T-cell (primary cell): ENCODE data around the gene CD2. TPM values are rescaled to one million over a fixed set of nuclear protein-coding genes. Genes with fewer than 3 reads are reported as not detected.

Source experiments
- ATAC-seq, 4 experiments: fragments of 200-7000 bp in 3 of 4; fragments of 150-1000 bp in 1 of 4; cut with Tn5 transposase; replicated peaks in 1 of 4; 1 replicate in 3 of 4; 2 replicates in 1 of 4; pipeline ENCODE4 v1.10.0; 2021; ENCODE audit warnings: moderate library complexity in 3 of 4, mild to moderate bottlenecking in 2 of 4, moderate number of reproducible peaks in 1 of 4
- CTCF ChIA-PET, 2 donors: fragments of 300-600 bp; sonication (Branson Sonifier 250); formaldehyde crosslinking; loops; one replicate each; lab custom pipeline; 2022; ENCODE audit warnings: antibody characterized with exemption in 2 of 2; lab: Charles Lee
- POLR2A ChIA-PET, 2 donors: fragments of 300-600 bp; sonication (Branson Sonifier 250); formaldehyde crosslinking; loops; one replicate each; lab custom pipeline; 2022; ENCODE audit warnings: antibody characterized with exemption in 2 of 2; lab: Charles Lee
- DNase-seq, 35 experiments: peaks; one replicate each; pipeline versions ENCODE4 v3.0.0 to v3.0.0-alpha.2; 2013 to 2023
- H3K27ac ChIP-seq: one replicate; pipeline ENCODE4 v1.5.1; 2013; ENCODE audit warnings: low read length
- H3K27me3 ChIP-seq, 2 experiments: replicated peaks in 1 of 2; 1 replicate in 1 of 2; 2 replicates in 1 of 2; pipeline versions ENCODE4 v1.6.1 to v1.7.0; 2013; ENCODE audit warnings: low read length in 1 of 2, mixed read lengths in 1 of 2; ENCODE audit not compliant: control insufficient read depth in 2 of 2, insufficient read depth in 2 of 2; ENCODE audit errors: extremely low read depth in 1 of 2
- H3K36me3 ChIP-seq, 2 donors: 1 replicate in 1 of 2; 2 replicates in 1 of 2; pipeline versions ENCODE4 v1.6.1 to v1.7.0; 2013; ENCODE audit warnings: low read length in 1 of 2; ENCODE audit not compliant: control insufficient read depth in 2 of 2, insufficient read depth in 1 of 2; ENCODE audit errors: extremely low read depth in 1 of 2
- H3K4me1 ChIP-seq, 2 experiments: 1 replicate in 1 of 2; 2 replicates in 1 of 2; pipeline versions ENCODE4 v1.6.1 to v1.7.0; 2013; ENCODE audit warnings: low read length in 2 of 2, mixed read lengths in 1 of 2; ENCODE audit not compliant: insufficient read depth in 2 of 2, control insufficient read depth in 1 of 2; ENCODE audit errors: extremely low read depth in 1 of 2
- H3K4me3 ChIP-seq, 2 donors: 1 replicate in 1 of 2; 2 replicates in 1 of 2; pipeline versions ENCODE4 v1.5.1 to v1.7.0; 2013; ENCODE audit warnings: mild to moderate bottlenecking in 2 of 2, low read length in 1 of 2, moderate library complexity in 1 of 2; ENCODE audit not compliant: control insufficient read depth in 1 of 2; ENCODE audit errors: extremely low read depth in 1 of 2
- H3K9me3 ChIP-seq: 2 replicates; pipeline ENCODE4 v1.7.0; 2013
- H3K27ac Mint-ChIP-seq, 2 donors: one replicate each; pipeline ENCODE4 v1.8.0; 2020 to 2021; ENCODE audit warnings: mild to moderate bottlenecking in 2 of 2, mixed read lengths in 2 of 2
- H3K27me3 Mint-ChIP-seq, 2 donors: one replicate each; pipeline ENCODE4 v1.8.0; 2021 to 2022; ENCODE audit warnings: mixed read lengths in 2 of 2
- H3K36me3 Mint-ChIP-seq: one replicate; pipeline ENCODE4 v1.8.0; 2021; ENCODE audit warnings: mixed read lengths
- H3K4me1 Mint-ChIP-seq, 3 donors: one replicate each; pipeline ENCODE4 v1.8.0; 2020 to 2022; ENCODE audit warnings: mixed read lengths in 3 of 3, mild to moderate bottlenecking in 1 of 3
- H3K4me3 Mint-ChIP-seq, 3 donors: one replicate each; pipeline ENCODE4 v1.8.0; 2020 to 2022; ENCODE audit warnings: mild to moderate bottlenecking in 3 of 3, mixed read lengths in 3 of 3, moderate library complexity in 3 of 3
- H3K9me3 Mint-ChIP-seq, 3 donors: one replicate each; pipeline ENCODE4 v1.8.0; 2020 to 2022; ENCODE audit warnings: mixed read lengths in 3 of 3
- WGBS: methylation state at CpG from one replicate; pipeline ENCODE4 v1.1.5; 2013; ENCODE audit warnings: missing lambda C conversion rate; ENCODE audit not compliant: insufficient coverage; 5-methylcytosine and 5-hydroxymethylcytosine counted together
- total RNA-seq, 35 experiments: library from RNA in 6 of 35; stranded (reverse) in 6 of 35; fragments of 120-200 nt in 1 of 35; gene quantifications; one replicate each; pipeline versions ENCODE4 v1.2.1 to v1.2.4 and lab custom pipeline; 2013 to 2026

CD2 gene
- total RNA-seq, 5 donors from 2014 or later (not counting 1 experiment from before 2014, with no cell fraction given), result 119 to 209 (median 158) TPM

DNA sequence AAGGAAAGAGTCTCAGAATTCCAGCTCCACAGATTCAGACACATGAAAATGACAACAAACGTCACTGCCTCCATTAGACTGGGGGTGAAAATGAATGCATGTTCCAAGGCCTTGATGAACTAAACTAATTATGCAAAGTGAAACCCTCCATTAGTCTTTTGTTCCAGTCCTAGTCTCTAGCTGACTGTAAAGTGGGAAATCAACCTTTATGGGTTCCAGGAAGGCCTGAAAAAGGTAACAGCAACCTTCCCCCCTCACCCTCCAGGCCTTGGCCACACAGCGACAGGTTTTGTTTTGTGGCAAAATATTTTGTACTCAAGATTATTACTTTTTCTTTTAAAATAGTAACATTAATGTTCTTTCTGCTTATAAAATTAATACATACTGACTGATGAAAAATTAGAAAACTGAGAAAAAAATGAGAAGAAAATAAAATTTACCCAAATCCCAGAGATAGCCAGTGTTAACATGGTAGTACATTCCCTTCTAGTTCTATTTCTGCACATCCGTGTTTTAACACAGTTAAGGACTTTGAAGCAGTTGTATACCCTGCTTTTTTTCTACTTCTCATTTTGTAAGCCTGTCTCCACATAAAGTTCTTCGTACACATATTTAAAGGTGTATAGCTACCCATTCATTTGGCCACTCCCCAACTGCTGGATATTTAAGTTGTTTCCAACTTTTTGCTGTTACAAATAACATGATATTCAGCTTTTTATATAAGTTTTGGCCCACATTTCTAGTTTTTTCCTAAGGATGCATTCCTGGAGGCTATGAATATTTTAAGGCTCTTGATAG is 60.9 kb downstream of the CD2 start:
- CTCF ChIA-PET, result interaction anchor here (0.6 to 5.4 kb wide), 11 partner anchors 8 to 90 kb away, joined by 3 to 91 read pairs (median 7); no protein-coding TSS in a partner anchor
- Mint-ChIP-seq H3K36me3 (peaks cover 18% of the 10 kb centered on the region), H3K27me3 (no peaks in the 10 kb centered on the region), H3K27ac (peak overlapping the region; percentile 63 to 66), H3K4me1 (peaks cover 39 to 55% (median 44%) of the 10 kb centered on the region in 3 donors), H3K9me3 (peaks cover 11 to 29% (median 16%) of the 10 kb centered on the region in 3 donors), H3K4me3 (no peak overlapping the region)
- DNase-seq, result no peak
- H3K9me3 ChIP-seq, result peaks cover 3% of the 10 kb centered on the region
- no peaks in the 10 kb centered on the region for H3K36me3 ChIP-seq
- no peak overlapping the region for H3K27ac ChIP-seq
- ATAC-seq, result no peak
- POLR2A ChIA-PET, result interaction anchor here (0.6 to 1.7 kb wide), 7 partner anchors 8 to 392 kb away, joined by 3 to 10 read pairs (median 3); partner anchors contain the start of gene CD2 (in 1 of the 2)
- no peak overlapping the region for H3K4me3 ChIP-seq
- H3K27me3 ChIP-seq, result no peaks in the 10 kb centered on the region
- H3K4me1 ChIP-seq, result peaks cover 32 to 38% of the 10 kb centered on the region in 2 experiments
- no CpG with 5 or more reads among the region's 4 CpGs for WGBS

- H3K4me1 Mint-ChIP-seq, result peaks cover 28 to 33% (median 32%) of the 10 kb centered on the region in 3 donors
- ChIA-PET CTCF (interaction anchor here (0.6 to 5.4 kb wide), 6 partner anchors 10 to 242 kb away, joined by 3 to 91 read pairs (median 6); partner anchors contain the start of gene TTF2 (in 1 of the 2)), POLR2A (no interaction called here)
- H3K9me3 Mint-ChIP-seq, result peaks cover 7 to 18% (median 12%) of the 10 kb centered on the region in 3 donors
- Histone ChIP-seq H3K4me3 (no peak overlapping the region), H3K4me1 (peaks cover 23 to 27% of the 10 kb centered on the region in 2 experiments), H3K27ac (peak overlapping the region; percentile 61), H3K36me3 (no peaks in the 10 kb centered on the region), H3K9me3 (peaks cover 1% of the 10 kb centered on the region), H3K27me3 (no peaks in the 10 kb centered on the region)
- 0% methylated on average over 1 of the region's 2 CpGs for WGBS
- no peaks in the 10 kb centered on the region for H3K27me3 Mint-ChIP-seq
- H3K4me3 Mint-ChIP-seq, result peak overlapping the region in 2 of 3 donors; percentile 34 to 70
- peak overlapping the region; percentile 64 to 80 for H3K27ac Mint-ChIP-seq
- peaks cover 13% of the 10 kb centered on the region for H3K36me3 Mint-ChIP-seq
- DNase-seq, result peak; percentile 39 to 86 (median 60)
- ATAC-seq, result peak; percentile 71 to 77 (median 74)
These were observed 63.4 kb downstream of the CD2 start for GRCh38 chr1:116817582-116818064.

Other genes starting within 250 kb of the CD2 start
- 10 to 100 TPM in 4 of 5 donors, 1 to 10 TPM in 1; 8.9 to 20.5 (median 16.9) TPM for gene CD58, start 183.4 kb upstream of the CD2 start, total RNA-seq
- under 1 TPM in 4 of 5 donors, not detected in 1; 0.05 to 0.30 (median 0.24) TPM for gene IGSF3, start 86.7 kb upstream of the CD2 start, total RNA-seq
- under 1 TPM; 0.53 to 0.79 (median 0.63) TPM for gene PTGFRN, start 155.5 kb downstream of the CD2 start, total RNA-seq
- gene CD101, start 247.3 kb downstream of the CD2 start, total RNA-seq, result 10 to 100 TPM in 2 of 5 donors, 1 to 10 TPM in 3; 4.8 to 13.4 (median 5.3) TPM